A549 treated with AZD2906 at 1 μM for 4 hours (cell line): ENCODE measurements around the gene MDH2. TPM values are rescaled to one million over a fixed set of nuclear protein-coding genes. Genes with fewer than 3 reads are reported as not detected.

Experiments
- total RNA-seq: library from RNA; stranded (reverse); fragments of 200-300 nt; extraction: Qiagen RNA extraction; gene quantifications from 5 replicates; pipeline ENCODE4 v1.2.3, GENCODE V29; 2022

MDH2 gene
- total RNA-seq = 350 to 422 TPM (median 399 TPM) in 5 replicates

GRCh38 chr7:76047811-76048667, at the start of gene MDH2, which contains the start of gene STYXL1:
TSS of gene MDH2 (plus strand) at chr7:76048106. CDS start at chr7:76048161, 55 bp downstream.
TSS of gene STYXL1 (minus strand) at chr7:76048000. CDS start at chr7:76030523, 17,477 bp downstream.

Other genes starting within 250 kb of the MDH2 start
- gene CCL24, start 234.3 kb upstream of the MDH2 start, total RNA-seq = 0.18 TPM in 1 of 5 replicates, not detected in the others
- gene RHBDD2, start 169.1 kb upstream of the MDH2 start, total RNA-seq = 80.3 to 98.6 TPM (median 97.6 TPM) in 5 replicates
- gene POR, start 133.0 kb upstream of the MDH2 start, total RNA-seq = 135 to 175 TPM (median 166 TPM) in 5 replicates
- gene TMEM120A, start 53.5 kb upstream of the MDH2 start, total RNA-seq = 38.6 to 50.5 TPM (median 45.9 TPM) in 5 replicates
- 39.7 to 49.3 TPM (median 44.6 TPM) in 5 replicates for gene STYXL1, start 106 bp upstream of the MDH2 start, total RNA-seq
- gene SRRM3, start 153.8 kb downstream of the MDH2 start, total RNA-seq = 8.0 to 13.5 TPM (median 12.1 TPM) in 5 replicates